GM18526 (cell line): Measurements from ENCODE around the gene VKORC1L1.

Experiments
- POLR2A ChIP-seq: IDR thresholded peaks from 3 replicates; pipeline ENCODE4 v1.6.1; 2011; ENCODE audit not compliant: insufficient read length; ENCODE audit errors: extremely low read depth

The VKORC1L1 gene

DNA sequence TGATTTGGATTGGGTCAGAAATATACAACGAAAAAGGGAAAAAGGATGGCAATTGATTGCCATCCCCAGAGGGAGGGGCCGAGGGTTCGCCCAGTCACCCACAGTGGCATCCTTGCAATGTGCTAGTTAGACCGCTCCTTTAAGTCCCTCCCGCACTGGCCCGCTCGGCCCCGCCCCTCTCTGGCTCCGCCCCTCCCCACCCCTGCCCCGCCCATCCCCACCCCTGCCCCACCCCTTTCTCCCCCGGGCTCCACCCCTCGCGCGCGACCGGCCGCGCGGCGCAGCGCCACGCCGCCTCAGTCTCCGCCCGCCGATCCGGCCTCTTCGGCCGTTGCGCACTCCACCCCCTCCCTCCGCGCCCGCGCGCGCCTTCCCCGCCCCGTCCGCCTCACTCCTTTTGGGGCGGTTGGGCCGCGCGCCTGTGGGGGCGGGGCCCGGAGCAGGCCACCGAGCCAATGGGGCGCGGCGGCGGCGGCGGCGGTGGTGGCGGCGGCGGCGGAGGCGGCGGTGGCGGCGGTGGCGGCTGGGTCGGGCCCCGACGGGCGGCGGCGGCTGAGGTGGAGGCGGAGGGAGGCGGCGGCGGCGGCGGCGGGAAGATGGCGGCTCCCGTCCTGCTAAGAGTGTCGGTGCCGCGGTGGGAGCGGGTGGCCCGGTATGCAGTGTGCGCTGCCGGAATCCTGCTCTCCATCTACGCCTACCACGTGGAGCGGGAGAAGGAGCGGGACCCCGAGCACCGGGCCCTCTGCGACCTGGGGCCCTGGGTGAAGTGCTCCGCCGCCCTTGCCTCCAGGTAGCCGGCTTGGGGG lies at the start of gene VKORC1L1:
Gene VKORC1L1 (plus strand): TSS at position 299 of the 806 bp plus-strand sequence. CDS start 298 bp downstream, at position 597.
- peak; percentile 25 for TF ChIP-seq POLR2A

GRCh38 chr7:65827366-65827765 lies 45.5 kb upstream of the VKORC1L1 start:
- no peak for TF ChIP-seq POLR2A

DNA sequence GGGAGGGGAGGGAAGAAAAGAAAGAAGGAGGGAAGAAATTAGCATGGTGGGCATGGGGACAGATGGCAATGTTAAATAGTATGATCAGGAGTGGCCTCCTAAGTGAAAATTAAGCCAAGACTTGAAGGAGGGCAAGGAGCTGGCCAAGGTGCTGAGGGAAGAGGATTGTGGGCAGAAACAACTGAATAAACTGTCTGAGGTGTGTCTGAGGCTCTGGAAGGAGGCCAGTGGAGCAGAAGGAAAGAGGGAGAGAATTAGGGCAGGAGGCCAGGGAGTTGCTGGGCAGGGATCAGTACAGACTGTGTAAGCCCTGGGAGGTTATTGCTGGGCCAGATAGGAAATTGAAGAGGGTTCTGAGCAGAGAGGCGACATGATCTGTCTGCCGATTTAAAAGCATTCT lies 40.6 kb upstream of the VKORC1L1 start:
- no peak for TF ChIP-seq POLR2A

GRCh38 chr7:65839846-65840245 lies 33.0 kb upstream of the VKORC1L1 start:
- no peak for TF ChIP-seq POLR2A

DNA sequence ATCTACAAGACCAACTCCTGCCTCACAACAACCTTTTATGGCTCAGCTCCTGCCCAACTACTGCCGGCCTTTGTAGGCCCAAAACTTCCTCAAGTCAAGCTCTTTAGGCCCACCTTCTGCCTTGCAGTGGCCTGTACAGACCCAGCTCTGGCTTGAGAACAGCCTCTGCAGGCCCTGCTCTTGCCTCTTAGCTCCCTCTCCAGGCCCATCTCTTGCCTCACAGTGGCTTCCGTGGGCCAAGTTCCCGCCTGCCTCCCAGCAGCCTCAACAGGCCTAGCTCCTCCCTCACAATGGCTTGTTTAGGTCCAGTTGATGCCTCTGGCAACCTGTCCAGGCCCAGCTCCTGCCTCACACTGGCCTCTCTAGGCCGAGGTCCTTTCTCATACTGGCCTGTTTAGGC lies 32.4 kb upstream of the VKORC1L1 start:
- no peak for TF ChIP-seq POLR2A

DNA sequence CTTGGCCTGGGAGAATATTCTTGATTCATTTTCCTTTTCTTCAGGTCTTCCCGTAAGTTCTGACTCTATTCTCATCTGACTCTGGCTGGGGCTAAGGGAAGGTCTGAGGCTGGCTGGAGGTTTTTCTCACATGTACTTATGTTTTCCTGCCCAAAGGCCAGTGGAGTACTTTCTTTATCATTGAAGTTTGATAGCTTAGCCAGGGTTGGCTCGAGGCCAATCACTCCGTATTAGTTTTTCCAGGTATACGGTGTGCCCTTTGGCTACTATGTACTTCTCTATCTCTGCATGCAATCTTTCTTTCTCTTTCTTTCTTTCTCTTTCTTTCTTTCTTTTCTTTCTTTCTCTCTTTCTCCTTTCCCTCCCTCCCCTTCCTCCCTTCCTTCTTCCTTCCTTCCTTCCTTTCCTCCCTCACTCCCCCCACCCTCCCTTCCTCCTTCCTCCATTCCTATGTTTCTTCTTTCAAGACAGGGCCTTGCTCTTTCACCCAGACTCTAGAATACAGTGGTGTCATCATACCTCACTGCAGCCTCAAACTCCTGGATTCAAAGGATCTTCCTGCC lies 26.8 kb upstream of the VKORC1L1 start:
- no peak for TF ChIP-seq POLR2A

GRCh38 chr7:65892161-65892560 lies 19.3 kb downstream of the VKORC1L1 start:
- TF ChIP-seq POLR2A = no peak

DNA sequence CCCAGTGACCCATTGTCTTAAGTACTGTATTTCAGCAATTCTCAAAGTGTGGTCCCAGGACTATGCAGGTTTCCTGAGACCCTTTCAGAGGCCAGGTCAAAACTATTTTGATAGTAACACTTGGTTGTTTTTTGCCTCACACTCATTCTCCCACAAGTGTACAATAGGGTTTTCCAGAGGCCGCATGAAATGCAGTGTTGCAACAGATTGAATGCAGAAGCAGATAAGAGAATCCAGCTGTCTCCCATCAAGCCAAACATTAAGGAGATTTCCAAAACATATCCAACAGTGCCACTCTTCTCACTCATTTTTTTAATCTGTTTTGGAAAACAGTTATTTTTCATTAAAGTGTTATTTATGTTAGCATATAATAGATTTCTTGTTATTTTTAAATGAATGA lies 20.0 kb downstream of the VKORC1L1 start:
- no peak for TF ChIP-seq POLR2A

DNA sequence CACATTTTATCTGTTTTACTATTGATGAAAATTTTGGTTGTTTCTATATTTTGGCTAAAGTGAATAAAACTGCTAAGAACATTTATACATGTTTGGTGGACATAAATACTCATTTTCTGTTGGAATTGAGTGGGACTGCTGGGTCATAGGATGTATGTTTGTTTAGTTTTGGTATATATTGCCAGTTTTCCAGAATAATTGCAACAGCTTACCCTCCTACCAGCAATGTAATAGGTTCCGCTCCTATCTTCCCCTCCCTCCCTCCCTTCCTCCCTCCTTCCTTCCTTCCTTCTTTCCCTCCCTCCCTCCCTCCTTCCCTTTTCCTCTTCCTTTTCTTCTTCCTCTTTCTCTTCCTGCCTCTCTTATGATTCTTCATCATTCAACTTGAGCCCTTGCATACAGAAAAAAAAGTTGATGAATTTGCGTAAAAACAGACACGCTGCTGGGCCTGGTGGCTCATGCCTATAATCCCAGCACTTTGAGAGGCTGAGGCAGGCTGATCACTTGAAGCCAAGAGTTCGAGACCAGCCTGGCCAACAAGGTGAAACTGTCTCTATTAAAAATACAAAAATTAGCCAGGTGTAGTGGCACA lies 23.5 kb downstream of the VKORC1L1 start:
- TF ChIP-seq POLR2A = no peak

DNA sequence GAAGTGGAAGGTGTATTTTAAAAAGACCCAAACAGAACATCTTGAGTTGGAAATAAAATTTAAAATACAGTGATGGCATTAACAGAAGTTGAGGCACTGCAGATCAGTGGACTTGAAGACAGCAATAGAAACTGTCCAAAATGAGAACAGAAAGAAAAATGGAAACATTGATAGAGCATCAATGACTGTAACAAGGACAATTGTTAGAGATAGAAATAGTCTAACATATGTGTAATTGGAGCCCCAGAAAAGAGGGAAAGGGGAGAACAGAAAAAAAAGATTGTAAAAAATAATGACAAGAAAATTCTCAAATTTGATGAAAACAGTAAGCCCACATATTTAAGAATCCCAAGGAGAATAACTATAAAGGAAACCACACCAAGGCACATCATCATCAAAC lies 29.4 kb downstream of the VKORC1L1 start:
- no peak for TF ChIP-seq POLR2A

- no peak for TF ChIP-seq POLR2A
Observed at GRCh38 chr7:65907501-65908198, 34.8 kb downstream of the VKORC1L1 start.

DNA sequence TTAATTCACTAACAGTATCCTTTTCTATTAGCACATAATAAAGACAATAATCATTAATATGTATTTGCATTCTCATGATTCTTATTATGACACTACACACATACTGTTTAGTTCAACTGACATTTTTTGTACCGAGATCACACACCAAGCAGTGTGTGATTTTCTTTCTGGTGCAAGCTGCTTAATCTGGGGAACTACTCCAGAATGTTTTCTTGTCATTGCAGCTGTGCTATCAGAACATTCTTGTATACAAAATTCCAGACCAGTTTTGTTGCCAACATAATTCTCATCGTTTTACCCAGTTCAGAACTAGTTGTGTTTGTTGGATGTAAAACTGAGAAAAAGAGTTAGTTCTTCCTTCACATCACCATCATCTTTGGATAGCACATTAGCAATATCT lies 37.4 kb downstream of the VKORC1L1 start:
- no peak for TF ChIP-seq POLR2A

DNA sequence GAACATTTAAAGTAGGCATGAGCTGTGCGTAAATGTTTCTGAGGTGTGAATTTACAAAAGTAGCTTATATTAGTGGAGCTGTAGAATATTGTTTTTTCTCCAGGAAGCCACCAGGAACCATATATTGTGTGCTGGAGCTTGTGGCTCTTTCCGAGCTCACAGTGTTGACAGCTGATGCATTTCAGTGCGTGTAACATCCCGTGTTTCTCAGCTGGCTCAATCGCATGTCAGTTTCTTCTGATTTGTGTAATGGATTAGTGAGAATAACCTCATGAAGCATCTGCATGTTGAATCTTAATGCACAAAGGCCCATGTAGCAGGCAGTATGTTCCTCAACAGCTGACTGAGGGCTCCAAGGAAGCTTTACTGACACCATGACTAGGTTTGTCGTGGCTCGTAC lies 39.4 kb downstream of the VKORC1L1 start:
- no peak for TF ChIP-seq POLR2A

DNA sequence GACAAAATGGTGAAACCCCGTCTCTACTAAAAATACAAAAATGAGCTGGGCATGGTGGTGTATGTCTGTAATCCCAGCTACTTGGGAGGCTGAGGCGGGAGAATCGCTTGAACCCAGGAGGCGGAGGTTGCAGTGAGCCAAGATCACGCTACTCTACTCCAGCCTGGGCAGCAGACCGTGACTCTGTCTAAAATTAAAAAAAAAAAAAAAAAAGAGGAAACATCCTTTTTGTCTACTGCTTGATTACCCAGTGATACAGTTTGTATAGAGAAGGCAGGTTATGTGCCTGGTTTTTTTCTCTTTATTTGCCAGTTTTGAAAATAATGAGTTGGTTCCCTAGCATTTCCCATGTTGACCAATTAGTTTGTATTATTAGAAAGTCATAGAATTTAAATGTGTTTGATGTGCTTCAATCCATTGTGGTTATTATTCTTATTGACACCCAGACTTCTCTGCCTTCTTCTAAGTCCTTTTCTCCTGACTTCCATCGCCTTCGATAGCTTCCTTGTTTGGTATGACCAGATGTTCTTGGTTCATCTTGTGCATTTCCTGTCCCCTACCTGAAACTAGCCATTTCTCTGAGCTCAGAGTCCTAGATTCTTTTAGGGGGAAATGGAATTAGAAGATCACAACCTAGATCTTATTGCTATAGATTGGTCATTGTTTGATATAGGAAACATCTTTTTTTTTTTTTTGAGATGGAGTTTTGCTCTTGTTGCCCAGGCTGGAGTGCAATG lies 43.2 kb downstream of the VKORC1L1 start:
- no peak for TF ChIP-seq POLR2A

DNA sequence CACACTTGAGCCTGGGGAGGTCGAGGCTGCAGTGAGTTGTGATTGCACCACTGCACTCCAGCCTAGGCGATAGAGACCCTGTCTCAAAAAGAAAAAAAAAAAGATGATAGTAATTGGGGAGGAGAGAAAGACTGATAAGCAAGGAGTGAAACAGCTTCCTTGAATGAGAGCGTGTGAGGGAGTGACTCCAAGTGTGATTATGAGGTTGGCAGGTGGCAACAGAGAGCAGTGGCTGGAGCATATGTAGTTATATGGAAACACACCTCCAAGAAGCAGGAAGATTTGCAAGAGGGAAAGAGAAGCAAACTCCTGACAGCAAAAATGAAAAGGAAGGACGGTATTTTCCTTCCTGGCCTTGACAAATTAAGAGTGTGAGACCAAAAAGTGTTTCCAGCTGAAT lies 50.4 kb downstream of the VKORC1L1 start:
- TF ChIP-seq POLR2A = no peak
